ENCODE data around the gene C8G.

C8G gene

DNA sequence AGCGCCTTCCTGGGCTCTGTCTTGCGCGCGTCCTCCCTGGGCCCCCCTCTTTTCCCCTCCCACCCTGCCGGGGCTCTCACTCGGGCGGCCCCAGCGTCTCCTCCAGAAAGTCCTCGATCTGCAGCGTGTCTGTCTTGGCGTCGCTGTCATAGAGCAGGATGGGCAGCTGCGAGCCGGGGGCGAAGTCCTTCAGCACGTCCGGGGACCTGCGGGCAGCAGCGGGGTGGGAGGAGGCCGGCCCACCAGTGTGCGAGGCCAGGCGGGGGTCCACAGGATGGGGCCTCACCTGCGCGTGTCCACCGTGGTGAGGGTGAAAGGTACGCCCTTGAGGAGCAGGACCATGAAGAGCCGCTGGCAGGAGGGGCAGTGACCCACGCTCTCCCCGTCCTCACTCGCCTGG is 50.3 kb downstream of the C8G start:
- H3K4me1 ChIP-seq (ENCODE audit: control insufficient read depth, low read depth, low read length) = peaks cover 8% of the 10 kb centered on the region
- no peak overlapping the region for H3K4me3 ChIP-seq (ENCODE audit: low read length)
- H3K27ac ChIP-seq (ENCODE audit: low read length) = no peak overlapping the region
- H3K9me3 ChIP-seq (ENCODE audit: control insufficient read depth, low read depth, low read length) = no peaks in the 10 kb centered on the region
- peaks cover 3% of the 10 kb centered on the region for H3K36me3 ChIP-seq (ENCODE audit: control insufficient read depth, low read depth, low read length)
- H3K9ac ChIP-seq (ENCODE audit: low read length) = no peak overlapping the region
- H3K27me3 ChIP-seq (ENCODE audit: control insufficient read depth, insufficient read depth, low read length) = peaks cover 9% of the 10 kb centered on the region

DNA sequence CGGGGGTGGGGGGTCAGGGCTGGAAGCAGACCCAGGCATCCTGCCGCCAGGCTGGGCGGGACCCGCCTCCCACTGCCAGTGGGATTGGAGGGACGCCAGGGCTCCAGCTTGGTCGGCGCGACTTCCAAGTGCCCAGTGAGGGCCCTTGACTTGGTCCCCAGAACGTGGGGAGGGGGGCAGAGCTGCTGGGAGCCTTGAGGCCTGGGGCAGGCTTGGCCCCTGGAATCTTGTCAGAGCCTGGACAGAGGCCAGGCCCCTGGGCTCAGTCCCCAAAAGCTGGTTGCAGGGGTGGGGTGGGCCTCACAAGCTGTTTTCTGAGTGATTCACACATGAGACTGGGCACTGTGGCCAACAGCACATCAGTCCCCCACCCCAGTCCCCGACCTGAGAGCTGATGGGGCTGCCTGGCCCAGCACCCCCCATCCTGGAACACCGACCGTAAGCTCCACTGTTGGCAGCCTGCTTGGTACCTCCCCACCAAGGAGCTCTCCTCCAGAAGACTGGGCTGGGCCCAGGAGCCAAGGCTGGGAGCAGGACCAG is 50.8 kb downstream of the C8G start:
- no peaks in the 10 kb centered on the region for H3K9me3 ChIP-seq (ENCODE audit: control insufficient read depth, low read depth, low read length)
- H3K4me3 ChIP-seq (ENCODE audit: low read length) = no peak overlapping the region
- H3K4me1 ChIP-seq (ENCODE audit: control insufficient read depth, low read depth, low read length) = peaks cover 8% of the 10 kb centered on the region
- H3K9ac ChIP-seq (ENCODE audit: low read length) = no peak overlapping the region
- peaks cover 3% of the 10 kb centered on the region for H3K36me3 ChIP-seq (ENCODE audit: control insufficient read depth, low read depth, low read length)
- no peak overlapping the region for H3K27ac ChIP-seq (ENCODE audit: low read length)
- H3K27me3 ChIP-seq (ENCODE audit: control insufficient read depth, insufficient read depth, low read length) = peaks cover 7% of the 10 kb centered on the region

Data from iPS-18a (cell line).